H9 (cell line): Measurements from ENCODE around the gene SUSD2. TPM values are rescaled to one million over a fixed set of nuclear protein-coding genes. Genes with fewer than 3 reads are reported as not detected.

Experiments
- DNase-seq: peaks from one replicate; pipeline ENCODE4 v3.0.0-alpha.2; 2017
- H2AFZ ChIP-seq: one replicate; pipeline ENCODE4 v1.6.1; 2013; ENCODE audit warnings: mild to moderate bottlenecking, low read length, control low read depth, moderate library complexity
- H2AK5ac ChIP-seq: 2 replicates; pipeline ENCODE4 v1.6.1; 2013; ENCODE audit warnings: low read length, control low read depth, mixed read lengths; ENCODE audit not compliant: insufficient read length
- H2BK120ac ChIP-seq: one replicate; pipeline ENCODE4 v1.6.1; 2013; ENCODE audit warnings: low read depth, mild to moderate bottlenecking, low read length, control low read depth, inconsistent platforms; ENCODE audit not compliant: poor library complexity, severe bottlenecking
- H2BK12ac ChIP-seq: 2 replicates; pipeline ENCODE4 v1.6.1; 2013; ENCODE audit warnings: low read length, control low read depth, mixed read lengths, low read depth; ENCODE audit not compliant: insufficient read length
- H2BK15ac ChIP-seq: 2 replicates; pipeline ENCODE4 v1.6.1; 2013; ENCODE audit warnings: low read depth, low read length, control low read depth
- H2BK20ac ChIP-seq: one replicate; pipeline ENCODE4 v1.6.1; 2013; ENCODE audit warnings: low read depth, mild to moderate bottlenecking, low read length, control low read depth, inconsistent platforms; ENCODE audit not compliant: poor library complexity, severe bottlenecking
- H2BK5ac ChIP-seq: 2 replicates; pipeline ENCODE4 v1.6.1; 2013; ENCODE audit warnings: low read length, control low read depth, mixed read lengths; ENCODE audit not compliant: insufficient read length
- H3K14ac ChIP-seq: 2 replicates; pipeline ENCODE4 v1.6.1; 2013; ENCODE audit warnings: low read length, control low read depth; ENCODE audit not compliant: insufficient read depth
- H3K18ac ChIP-seq: 2 replicates; pipeline ENCODE4 v1.6.1; 2013; ENCODE audit warnings: low read depth, mild to moderate bottlenecking, mixed read lengths, low read length, control low read depth; ENCODE audit not compliant: insufficient read length
- H3K23ac ChIP-seq: 2 replicates; pipeline ENCODE4 v1.6.1; 2013; ENCODE audit warnings: low read length, control low read depth, mixed read lengths, low read depth; ENCODE audit not compliant: insufficient read length
- H3K23me2 ChIP-seq: 2 replicates; pipeline ENCODE4 v1.6.1; 2013; ENCODE audit warnings: low read depth, mild to moderate bottlenecking, mixed read lengths, low read length, control low read depth; ENCODE audit not compliant: insufficient read length, poor library complexity, severe bottlenecking
- H3K27ac ChIP-seq: 2 replicates; pipeline ENCODE4 v1.5.1; 2013; ENCODE audit warnings: low read length, control low read depth, mixed read lengths, low read depth; ENCODE audit not compliant: insufficient read length
- H3K27me3 ChIP-seq: 2 replicates; pipeline ENCODE4 v1.6.1; 2013; ENCODE audit warnings: low read length, control low read depth, inconsistent platforms; ENCODE audit not compliant: insufficient read depth
- H3K4ac ChIP-seq: 2 replicates; pipeline ENCODE4 v1.6.1; 2013; ENCODE audit warnings: low read depth, mild to moderate bottlenecking, control low read depth, inconsistent platforms, low read length, moderate library complexity
- H3K4me1 ChIP-seq: 2 replicates; pipeline ENCODE4 v1.6.1; 2013; ENCODE audit warnings: low read length, control low read depth, inconsistent platforms; ENCODE audit not compliant: insufficient read depth
- H3K4me2 ChIP-seq: 2 replicates; pipeline ENCODE4 v1.6.1; 2013; ENCODE audit warnings: low read length, control low read depth, mixed read lengths; ENCODE audit not compliant: insufficient read length, insufficient read depth
- H3K56ac ChIP-seq: 2 replicates; pipeline ENCODE4 v1.6.1; 2013; ENCODE audit warnings: low read depth, mild to moderate bottlenecking, mixed read lengths, low read length, control low read depth; ENCODE audit not compliant: insufficient read length
- H3K79me1 ChIP-seq: 2 replicates; pipeline ENCODE4 v1.6.1; 2013; ENCODE audit warnings: low read depth, mild to moderate bottlenecking, moderate library complexity, low read length, control low read depth, inconsistent platforms; ENCODE audit not compliant: insufficient read depth, poor library complexity, severe bottlenecking
- H3K79me2 ChIP-seq: 2 replicates; pipeline ENCODE4 v1.6.1; 2013; ENCODE audit warnings: low read length, control low read depth, inconsistent platforms; ENCODE audit not compliant: insufficient read depth
- H3K9ac ChIP-seq: 2 replicates; pipeline ENCODE4 v1.6.1; 2013; ENCODE audit warnings: low read length, control low read depth, mixed read lengths; ENCODE audit not compliant: insufficient read length; ENCODE audit errors: extremely low read depth
- H3K9me3 ChIP-seq: one replicate; pipeline ENCODE4 v1.6.1; 2013; ENCODE audit warnings: low read depth, low read length, inconsistent platforms; ENCODE audit not compliant: control insufficient read depth
- H3T11ph ChIP-seq: one replicate; pipeline ENCODE4 v1.6.1; 2013; ENCODE audit warnings: mild to moderate bottlenecking, low read length, control low read depth, inconsistent platforms
- H4K20me1 ChIP-seq: one replicate; pipeline ENCODE4 v1.6.1; 2013; ENCODE audit not compliant: control insufficient read depth, insufficient read length, insufficient read depth
- H4K5ac ChIP-seq: 2 replicates; pipeline ENCODE4 v1.6.1; 2013; ENCODE audit warnings: low read depth, mild to moderate bottlenecking, mixed read lengths, low read length, control low read depth; ENCODE audit not compliant: insufficient read length
- H4K8ac ChIP-seq: replicated peaks from 2 replicates; pipeline ENCODE4 v1.6.1; 2013; ENCODE audit warnings: low read length, control low read depth, mixed read lengths, low read depth; ENCODE audit not compliant: insufficient read length
- H4K91ac ChIP-seq: 2 replicates; pipeline ENCODE4 v1.6.1; 2013; ENCODE audit warnings: low read depth, mild to moderate bottlenecking, moderate library complexity, mixed read lengths, low read length, control low read depth; ENCODE audit not compliant: insufficient read length
- H3K27ac Mint-ChIP-seq, 3 experiments: 2 replicates in 2 of 3; 3 replicates in 1 of 3; pipeline ENCODE4 v1.8.0; 2020 to 2021; ENCODE audit warnings: mixed read lengths in 3 of 3, mild to moderate bottlenecking in 1 of 3, moderate library complexity in 1 of 3
- H3K27me3 Mint-ChIP-seq: 2 replicates; pipeline ENCODE4 v1.8.0; 2021; ENCODE audit warnings: low read depth, mild to moderate bottlenecking, moderate library complexity, mixed read lengths
- H3K36me3 Mint-ChIP-seq, 3 experiments: 2 replicates in 2 of 3; 3 replicates in 1 of 3; pipeline ENCODE4 v1.8.0; 2020 to 2021; ENCODE audit warnings: low read depth in 3 of 3, mixed read lengths in 3 of 3; ENCODE audit not compliant: insufficient read depth in 1 of 3
- H3K4me1 Mint-ChIP-seq, 2 experiments: 2 replicates each; pipeline ENCODE4 v1.8.0; 2020; ENCODE audit warnings: mixed read lengths in 2 of 2
- H3K4me3 Mint-ChIP-seq, 2 experiments: 2 replicates in 1 of 2; 3 replicates in 1 of 2; pipeline ENCODE4 v1.8.0; 2020 to 2021; ENCODE audit warnings: mild to moderate bottlenecking in 2 of 2, mixed read lengths in 2 of 2, moderate library complexity in 1 of 2
- H3K9me3 Mint-ChIP-seq, 2 experiments: 2 replicates in 1 of 2; 3 replicates in 1 of 2; pipeline ENCODE4 v1.8.0; 2020; ENCODE audit warnings: mild to moderate bottlenecking in 2 of 2, mixed read lengths in 2 of 2, moderate library complexity in 1 of 2
- WGBS: extraction: QIAGEN DNeasy Blood & Tissue Kit; methylation state at CpG from one replicate; pipeline ENCODE4 v1.1.7; 2013; ENCODE audit warnings: missing lambda C conversion rate, low lambda C conversion rate, mixed read lengths; ENCODE audit not compliant: insufficient read length; ENCODE audit errors: extremely low coverage; 5-methylcytosine and 5-hydroxymethylcytosine counted together
- total RNA-seq: library from RNA; stranded (reverse); gene quantifications from 2 replicates; pipeline ENCODE4 v1.2.1, GENCODE V29; 2021
- TF ChIP-seq, protein P1 (sequence below): fragments of 200-600 bp; sonication (generic); conservative IDR thresholded peaks from 3 replicates; pipeline ENCODE4 v1.8.0; 2021; ENCODE audit warnings: antibody characterized with exemption, mild to moderate bottlenecking

Gene SUSD2
- total RNA-seq, 1 experiment from 2014 or later: 4.2 TPM

DNA sequence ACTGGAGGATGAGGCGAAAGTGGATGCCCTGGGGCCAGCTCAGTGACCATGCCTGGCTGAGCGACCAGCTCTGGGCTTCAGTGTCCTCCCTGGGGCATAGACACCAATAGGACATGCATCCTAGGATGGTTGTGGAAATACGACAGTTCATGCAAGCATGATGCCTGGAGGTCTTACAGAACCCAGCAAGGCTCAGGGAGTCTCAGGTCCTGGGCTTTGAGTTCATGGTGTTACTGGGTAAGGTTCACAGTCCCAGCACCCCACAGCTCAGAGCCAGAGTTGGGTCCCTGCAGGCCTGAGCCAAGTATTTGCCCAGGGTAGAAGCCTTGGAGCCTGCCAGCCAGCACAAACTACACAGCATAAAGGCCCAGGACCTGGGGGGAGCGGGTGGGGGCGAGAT is 4.2 kb upstream of the SUSD2 start:
- no peak overlapping the region for H3K14ac ChIP-seq
- H2BK12ac ChIP-seq: no peak overlapping the region
- H3K56ac ChIP-seq: no peak overlapping the region
- H2AK5ac ChIP-seq: no peak overlapping the region
- no peaks in the 10 kb centered on the region; the same call in 1 of the 2 replicates for H3K27me3 Mint-ChIP-seq
- no peak overlapping the region for H4K91ac ChIP-seq
- H4K8ac ChIP-seq: no peak overlapping the region
- no peak overlapping the region for H3K27ac ChIP-seq
- no peak overlapping the region for H3K4me3 Mint-ChIP-seq
- H3K27me3 ChIP-seq: no peaks in the 10 kb centered on the region
- H3K9me3 ChIP-seq: no peaks in the 10 kb centered on the region
- peaks cover 6 to 19% of the 10 kb centered on the region in 2 experiments for H3K4me1 Mint-ChIP-seq
- no peaks in the 10 kb centered on the region for H3K4me1 ChIP-seq
- H3K9ac ChIP-seq: no peak overlapping the region
- peaks cover 2 to 26% (median 16%) of the 10 kb centered on the region in 3 experiments; a peak in 6 of 7 replicates for H3K36me3 Mint-ChIP-seq
- H3K23me2 ChIP-seq: no peaks in the 10 kb centered on the region
- H2BK120ac ChIP-seq: no peak overlapping the region
- H3K4me2 ChIP-seq: no peak overlapping the region
- H3T11ph ChIP-seq: no peak overlapping the region
- no peaks in the 10 kb centered on the region; a peak in 2 of 5 replicates for H3K9me3 Mint-ChIP-seq
- H2BK20ac ChIP-seq: no peak overlapping the region
- no peak overlapping the region for H2BK15ac ChIP-seq
- no peak overlapping the region for H2AFZ ChIP-seq
- TF ChIP-seq, protein P1, sequence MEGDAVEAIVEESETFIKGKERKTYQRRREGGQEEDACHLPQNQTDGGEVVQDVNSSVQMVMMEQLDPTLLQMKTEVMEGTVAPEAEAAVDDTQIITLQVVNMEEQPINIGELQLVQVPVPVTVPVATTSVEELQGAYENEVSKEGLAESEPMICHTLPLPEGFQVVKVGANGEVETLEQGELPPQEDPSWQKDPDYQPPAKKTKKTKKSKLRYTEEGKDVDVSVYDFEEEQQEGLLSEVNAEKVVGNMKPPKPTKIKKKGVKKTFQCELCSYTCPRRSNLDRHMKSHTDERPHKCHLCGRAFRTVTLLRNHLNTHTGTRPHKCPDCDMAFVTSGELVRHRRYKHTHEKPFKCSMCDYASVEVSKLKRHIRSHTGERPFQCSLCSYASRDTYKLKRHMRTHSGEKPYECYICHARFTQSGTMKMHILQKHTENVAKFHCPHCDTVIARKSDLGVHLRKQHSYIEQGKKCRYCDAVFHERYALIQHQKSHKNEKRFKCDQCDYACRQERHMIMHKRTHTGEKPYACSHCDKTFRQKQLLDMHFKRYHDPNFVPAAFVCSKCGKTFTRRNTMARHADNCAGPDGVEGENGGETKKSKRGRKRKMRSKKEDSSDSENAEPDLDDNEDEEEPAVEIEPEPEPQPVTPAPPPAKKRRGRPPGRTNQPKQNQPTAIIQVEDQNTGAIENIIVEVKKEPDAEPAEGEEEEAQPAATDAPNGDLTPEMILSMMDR: no peak
- no peak overlapping the region for H3K27ac Mint-ChIP-seq
- no peak overlapping the region for H3K4ac ChIP-seq
- no peak for DNase-seq
- no CpG with 5 or more reads among the region's 5 CpGs for WGBS
- no peak overlapping the region for H3K18ac ChIP-seq
- H3K79me1 ChIP-seq: no peaks in the 10 kb centered on the region
- no peak overlapping the region for H2BK5ac ChIP-seq
- no peaks in the 10 kb centered on the region for H4K20me1 ChIP-seq
- H3K79me2 ChIP-seq: no peaks in the 10 kb centered on the region
- no peak overlapping the region for H3K23ac ChIP-seq
- no peak overlapping the region for H4K5ac ChIP-seq
